Keratinocyte (primary cell): ENCODE data around the gene FAM118B. TPM values are rescaled to one million over a fixed set of nuclear protein-coding genes. Genes with fewer than 3 reads are reported as not detected.

Source experiments
- DNase-seq: peaks from one replicate; pipeline ENCODE4 v3.0.0-alpha.2; 2011; ENCODE audit warnings: low read depth, missing footprints, low spot score
- FAIRE-seq: peaks from 2 replicates; lab custom pipeline; 2011; peaks lifted over from hg19 to GRCh38; lab: Jason Lieb, UNC
- H2AFZ ChIP-seq: 2 replicates; pipeline ENCODE4 v1.6.0; 2012; ENCODE audit warnings: low read length, control low read depth, inconsistent platforms; ENCODE audit not compliant: control insufficient read depth
- H3K27ac ChIP-seq: 2 replicates; pipeline ENCODE4 v1.5.1; 2011; ENCODE audit warnings: low read length; ENCODE audit not compliant: control insufficient read depth, insufficient read depth
- H3K27me3 ChIP-seq: 3 replicates; pipeline ENCODE4 v1.6.0; 2011; ENCODE audit warnings: low read length; ENCODE audit not compliant: control insufficient read depth, insufficient read depth; ENCODE audit errors: extremely low read depth
- H3K36me3 ChIP-seq, 2 experiments: 2 replicates in 1 of 2; 3 replicates in 1 of 2; pipeline ENCODE4 v1.5.1; 2011; ENCODE audit warnings: low read length in 2 of 2, mild to moderate bottlenecking in 1 of 2; ENCODE audit not compliant: control insufficient read depth in 2 of 2, insufficient read depth in 2 of 2; ENCODE audit errors: extremely low read depth in 1 of 2
- H3K4me1 ChIP-seq: 3 replicates; pipeline ENCODE4 v1.5.1; 2011; ENCODE audit warnings: low read length; ENCODE audit not compliant: control insufficient read depth, insufficient read depth; ENCODE audit errors: extremely low read depth
- H3K4me2 ChIP-seq: 3 replicates; pipeline ENCODE4 v1.6.0; 2011; ENCODE audit warnings: low read depth, low read length; ENCODE audit not compliant: control insufficient read depth, insufficient read depth; ENCODE audit errors: extremely low read depth
- H3K4me3 ChIP-seq, 3 experiments: fragments of 200-600 bp in 1 of 3; sonication (generic) in 1 of 3; 2 replicates in 2 of 3; 3 replicates in 1 of 3; pipeline ENCODE4 v1.5.1; 2011 to 2016; ENCODE audit warnings: low read length in 3 of 3, mild to moderate bottlenecking in 3 of 3, control low read depth in 2 of 3, inconsistent platforms in 1 of 3, low read depth in 1 of 3, mixed read lengths in 1 of 3, mixed run types in 1 of 3, moderate library complexity in 1 of 3; ENCODE audit not compliant: control insufficient read depth in 2 of 3, insufficient read depth in 2 of 3; ENCODE audit errors: extremely low read depth in 1 of 3
- H3K79me2 ChIP-seq: 2 replicates; pipeline ENCODE4 v1.6.0; 2012; ENCODE audit warnings: low read length; ENCODE audit not compliant: control insufficient read depth, insufficient read depth
- H3K9ac ChIP-seq: 3 replicates; pipeline ENCODE4 v1.6.0; 2011; ENCODE audit warnings: low read length; ENCODE audit not compliant: control insufficient read depth, insufficient read depth; ENCODE audit errors: extremely low read depth
- H3K9me1 ChIP-seq: 3 replicates; pipeline ENCODE4 v1.6.0; 2011; ENCODE audit warnings: low read length; ENCODE audit not compliant: control insufficient read depth, insufficient read depth; ENCODE audit errors: extremely low read depth
- H3K9me3 ChIP-seq: 2 replicates; pipeline ENCODE4 v1.5.1; 2012; ENCODE audit warnings: low read depth, low read length; ENCODE audit not compliant: control insufficient read depth
- H4K20me1 ChIP-seq: 3 replicates; pipeline ENCODE4 v1.6.0; 2011; ENCODE audit warnings: low read length; ENCODE audit not compliant: control insufficient read depth, insufficient read depth; ENCODE audit errors: extremely low read depth
- EZH2 ChIP-seq: IDR thresholded peaks from one replicate; pipeline ENCODE4 v1.6.1; 2012; ENCODE audit warnings: inconsistent platforms, mild to moderate bottlenecking, low read length, moderate library complexity
- dilution Hi-C: fragments of 300-500 bp; cut with MboI; formaldehyde crosslinking; loops from one replicate; pipeline ENCODE4 v1.7.0; 2020; ENCODE audit warnings: low sequenced_read_pairs; ENCODE audit not compliant: extremely low pct_ligation_motif_present
- polyA plus RNA-seq, 5 experiments: library from polyadenylated mRNA; depleted of rRNA in 3 of 5; stranded (reverse) in 3 of 5; stranded (forward) in 1 of 5; unstranded in 1 of 5; fragments of >200 nt; gene quantifications; 1 replicate in 1 of 5; 2 replicates in 3 of 5; 3 replicates in 1 of 5; pipeline versions ENCODE4 v1.2.1 to v1.2.3, GENCODE V29; 2011 to 2012; ENCODE audit warnings: missing spikeins in 2 of 5, low read depth in 1 of 5, low replicate concordance in 1 of 5
- TF ChIP-seq, protein P1 (sequence below), 3 experiments: IDR thresholded peaks in 1 of 3; conservative IDR thresholded peaks in 1 of 3; optimal IDR thresholded peaks in 1 of 3; 2 replicates in 2 of 3; 3 replicates in 1 of 3; pipeline versions ENCODE3 to v1.5.1; 2011; ENCODE audit warnings: low read length in 3 of 3, mild to moderate bottlenecking in 3 of 3, moderate library complexity in 2 of 3, control low read depth in 1 of 3, inconsistent platforms in 1 of 3; ENCODE audit not compliant: insufficient read depth in 2 of 3; ENCODE audit errors: extremely low read depth in 1 of 3

The FAM118B gene
- polyA plus RNA-seq, 1 donor (not counting 4 experiments of a cell fraction or from before 2014, with no cell fraction given): 32.0 TPM

DNA sequence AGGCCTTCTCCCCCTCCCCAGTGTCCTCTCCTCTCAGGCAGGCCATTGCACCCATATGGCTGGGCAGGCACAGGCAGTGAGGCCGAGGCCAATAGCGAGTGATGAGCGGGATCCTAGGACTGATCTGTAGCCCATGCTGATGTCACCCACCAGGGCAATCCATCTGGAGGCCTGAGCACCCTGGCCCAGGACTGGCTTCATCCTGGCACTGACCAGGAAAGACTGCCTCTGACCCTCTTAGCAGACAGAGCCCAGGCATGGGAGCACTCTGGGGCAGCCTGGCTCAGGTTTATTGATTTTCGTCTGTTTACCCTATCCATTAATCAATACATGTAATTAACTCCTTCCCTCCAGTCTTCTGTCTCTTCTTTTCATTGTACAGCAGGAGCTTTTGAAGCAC lies 66.2 kb downstream of the FAM118B start:
- dilution Hi-C loops: no loop called here
- no peak overlapping the region for H3K9ac ChIP-seq
- no peaks in the 10 kb centered on the region for H3K9me1 ChIP-seq
- peaks cover 9% of the 10 kb centered on the region for H3K4me1 ChIP-seq
- H4K20me1 ChIP-seq: no peaks in the 10 kb centered on the region
- H3K9me3 ChIP-seq: no peaks in the 10 kb centered on the region
- DNase-seq: no peak
- no peak overlapping the region for H3K27ac ChIP-seq
- H2AFZ ChIP-seq: no peak overlapping the region
- H3K4me3 ChIP-seq: no peak overlapping the region
- TF ChIP-seq, protein P1, sequence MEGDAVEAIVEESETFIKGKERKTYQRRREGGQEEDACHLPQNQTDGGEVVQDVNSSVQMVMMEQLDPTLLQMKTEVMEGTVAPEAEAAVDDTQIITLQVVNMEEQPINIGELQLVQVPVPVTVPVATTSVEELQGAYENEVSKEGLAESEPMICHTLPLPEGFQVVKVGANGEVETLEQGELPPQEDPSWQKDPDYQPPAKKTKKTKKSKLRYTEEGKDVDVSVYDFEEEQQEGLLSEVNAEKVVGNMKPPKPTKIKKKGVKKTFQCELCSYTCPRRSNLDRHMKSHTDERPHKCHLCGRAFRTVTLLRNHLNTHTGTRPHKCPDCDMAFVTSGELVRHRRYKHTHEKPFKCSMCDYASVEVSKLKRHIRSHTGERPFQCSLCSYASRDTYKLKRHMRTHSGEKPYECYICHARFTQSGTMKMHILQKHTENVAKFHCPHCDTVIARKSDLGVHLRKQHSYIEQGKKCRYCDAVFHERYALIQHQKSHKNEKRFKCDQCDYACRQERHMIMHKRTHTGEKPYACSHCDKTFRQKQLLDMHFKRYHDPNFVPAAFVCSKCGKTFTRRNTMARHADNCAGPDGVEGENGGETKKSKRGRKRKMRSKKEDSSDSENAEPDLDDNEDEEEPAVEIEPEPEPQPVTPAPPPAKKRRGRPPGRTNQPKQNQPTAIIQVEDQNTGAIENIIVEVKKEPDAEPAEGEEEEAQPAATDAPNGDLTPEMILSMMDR (optimal IDR thresholded peaks at IDR 0.05 in 1 of 3, IDR thresholded peaks at IDR 0.05 in 1 of 3, conservative IDR thresholded peaks at IDR 0.05 in 1 of 3; ENCODE audit: extremely low read depth in 1 of 3, insufficient read depth in 2 of 3, low read length in 3 of 3): no peak
- no peak for TF ChIP-seq EZH2
- no peaks in the 10 kb centered on the region for H3K79me2 ChIP-seq
- no peak overlapping the region for H3K4me2 ChIP-seq
- no peak for FAIRE-seq
- H3K27me3 ChIP-seq: no peaks in the 10 kb centered on the region
- peaks cover 23 to 32% of the 10 kb centered on the region in 2 experiments for H3K36me3 ChIP-seq

DNA sequence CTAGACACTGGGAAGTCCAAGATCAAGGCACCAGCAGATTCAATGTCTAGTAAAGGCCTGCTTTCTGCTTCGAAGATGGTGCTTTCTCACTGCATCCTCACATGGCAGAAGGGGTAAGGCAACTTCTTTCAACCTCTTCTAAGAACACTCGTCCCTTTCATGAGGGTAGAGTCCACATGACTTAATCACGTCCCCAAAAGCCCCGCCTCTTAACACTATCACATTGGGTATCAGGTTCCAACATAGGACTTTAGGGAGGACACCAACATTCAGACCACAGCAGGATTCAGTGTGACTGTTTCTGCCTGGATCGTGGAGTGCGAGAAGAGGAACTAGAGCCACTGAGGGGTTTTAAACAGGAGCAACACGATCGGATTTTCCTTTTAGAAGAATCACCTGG lies 67.6 kb downstream of the FAM118B start:
- Histone ChIP-seq H3K27ac (no peak overlapping the region), H3K27me3 (no peaks in the 10 kb centered on the region), H3K9me3 (no peaks in the 10 kb centered on the region), H3K4me3 (no peak overlapping the region), H3K4me1 (peaks cover 17% of the 10 kb centered on the region), H2AFZ (no peak overlapping the region), H4K20me1 (no peaks in the 10 kb centered on the region), H3K36me3 (peaks cover 13 to 19% of the 10 kb centered on the region in 2 experiments), H3K9me1 (no peaks in the 10 kb centered on the region), H3K9ac (no peak overlapping the region), H3K4me2 (no peak overlapping the region), H3K79me2 (no peaks in the 10 kb centered on the region)
- no peak for TF ChIP-seq EZH2
- TF ChIP-seq, protein P1 (optimal IDR thresholded peaks at IDR 0.05 in 1 of 3, IDR thresholded peaks at IDR 0.05 in 1 of 3, conservative IDR thresholded peaks at IDR 0.05 in 1 of 3; ENCODE audit: extremely low read depth in 1 of 3, insufficient read depth in 2 of 3, low read length in 3 of 3): no peak
- DNase-seq (no peak), FAIRE-seq (no peak)
- dilution Hi-C loops: no loop called here
